OCI-LY3 (cell line): ENCODE results near the gene KIDINS220.

Source experiments
- H2AFZ ChIP-seq: fragments of 200-600, 300-600 bp; shearing (Covaris generic); 2 replicates; pipeline ENCODE4 v1.6.0; 2014; ENCODE audit warnings: antibody characterized with exemption, low read depth, low read length
- H3K27ac ChIP-seq: fragments of 200-600, 300-600 bp; sonication (generic); 2 replicates; pipeline ENCODE4 v1.5.1; 2014; ENCODE audit warnings: mild to moderate bottlenecking, low read length, moderate library complexity, mixed read lengths
- H3K27me3 ChIP-seq: fragments of 200-600, 300-600 bp; sonication (generic); 2 replicates; pipeline ENCODE4 v1.6.1; 2014; ENCODE audit warnings: low read depth, low read length, mixed read lengths
- H3K36me3 ChIP-seq: fragments of 200-600, 300-600 bp; sonication (generic); replicated peaks from 2 replicates; pipeline ENCODE3; 2014; ENCODE audit warnings: low read depth, low read length, mixed read lengths
- H3K4me1 ChIP-seq: fragments of 300-600, 200-600 bp; sonication (generic); 2 replicates; pipeline ENCODE4 v1.6.1; 2014; ENCODE audit warnings: low read length, mixed read lengths
- H3K4me2 ChIP-seq: fragments of 200-600, 300-600 bp; sonication (generic); 2 replicates; pipeline ENCODE4 v1.6.1; 2014; ENCODE audit warnings: low read length, mixed read lengths
- H3K4me3 ChIP-seq: fragments of 300-600, 200-600 bp; sonication (generic); 2 replicates; pipeline ENCODE4 v1.5.1; 2014; ENCODE audit warnings: antibody characterized with exemption, mild to moderate bottlenecking, low read length, moderate library complexity
- H3K79me2 ChIP-seq: fragments of 300-600, 200-600 bp; shearing (Covaris generic); 2 replicates; pipeline ENCODE4 v1.6.1; 2014; ENCODE audit warnings: mild to moderate bottlenecking, low read length, mixed read lengths
- H3K9ac ChIP-seq: fragments of 300-600, 200-600 bp; shearing (Covaris generic); 2 replicates; pipeline ENCODE4 v1.6.0; 2014; ENCODE audit warnings: mild to moderate bottlenecking, low read length, moderate library complexity
- H3K9me3 ChIP-seq: fragments of 200-600, 300-600 bp; shearing (Covaris generic); 2 replicates; pipeline ENCODE4 v1.6.1; 2014; ENCODE audit warnings: low read length, mixed read lengths; ENCODE audit not compliant: insufficient read depth
- H4K20me1 ChIP-seq: fragments of 200-600, 300-600 bp; sonication (generic); 2 replicates; pipeline ENCODE4 v1.6.1; 2016; ENCODE audit warnings: low read length, mixed read lengths; ENCODE audit not compliant: insufficient read depth
- EZH2phosphoT487 ChIP-seq: fragments of 200-600 bp; shearing (Covaris generic); IDR thresholded peaks from 2 replicates; pipeline ENCODE4 v1.6.1; 2018; ENCODE audit warnings: antibody characterized with exemption, mixed run types, low read depth
- TF ChIP-seq, protein P1 (sequence below): fragments of 200-600, 300-600 bp; sonication (generic); IDR thresholded peaks from 2 replicates; pipeline ENCODE4 v1.5.1; 2014; ENCODE audit warnings: antibody characterized with exemption, low read length, low read depth

The KIDINS220 gene

GRCh38 chr2:8840475-8841091 is 3.2 kb upstream of the KIDINS220 start:
- TF ChIP-seq, protein P1, sequence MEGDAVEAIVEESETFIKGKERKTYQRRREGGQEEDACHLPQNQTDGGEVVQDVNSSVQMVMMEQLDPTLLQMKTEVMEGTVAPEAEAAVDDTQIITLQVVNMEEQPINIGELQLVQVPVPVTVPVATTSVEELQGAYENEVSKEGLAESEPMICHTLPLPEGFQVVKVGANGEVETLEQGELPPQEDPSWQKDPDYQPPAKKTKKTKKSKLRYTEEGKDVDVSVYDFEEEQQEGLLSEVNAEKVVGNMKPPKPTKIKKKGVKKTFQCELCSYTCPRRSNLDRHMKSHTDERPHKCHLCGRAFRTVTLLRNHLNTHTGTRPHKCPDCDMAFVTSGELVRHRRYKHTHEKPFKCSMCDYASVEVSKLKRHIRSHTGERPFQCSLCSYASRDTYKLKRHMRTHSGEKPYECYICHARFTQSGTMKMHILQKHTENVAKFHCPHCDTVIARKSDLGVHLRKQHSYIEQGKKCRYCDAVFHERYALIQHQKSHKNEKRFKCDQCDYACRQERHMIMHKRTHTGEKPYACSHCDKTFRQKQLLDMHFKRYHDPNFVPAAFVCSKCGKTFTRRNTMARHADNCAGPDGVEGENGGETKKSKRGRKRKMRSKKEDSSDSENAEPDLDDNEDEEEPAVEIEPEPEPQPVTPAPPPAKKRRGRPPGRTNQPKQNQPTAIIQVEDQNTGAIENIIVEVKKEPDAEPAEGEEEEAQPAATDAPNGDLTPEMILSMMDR, result no peak
- no peak for TF ChIP-seq EZH2phosphoT487

GRCh38 chr2:8839189-8839965 is 2.0 kb upstream of the KIDINS220 start:
- Histone ChIP-seq H3K4me3 (no peak overlapping the region), H3K27ac (no peak overlapping the region), H3K27me3 (no peaks in the 10 kb centered on the region), H3K4me1 (peaks cover 10% of the 10 kb centered on the region), H3K36me3 (no peaks in the 10 kb centered on the region), H3K79me2 (peaks cover 24% of the 10 kb centered on the region), H3K9me3 (no peaks in the 10 kb centered on the region), H2AFZ (no peak overlapping the region), H3K4me2 (no peak overlapping the region), H3K9ac (no peak overlapping the region), H4K20me1 (no peaks in the 10 kb centered on the region)
- TF ChIP-seq EZH2phosphoT487, result no peak
- TF ChIP-seq, protein P1, result no peak

More at GRCh38 chr2:8840475-8841091, 3.2 kb upstream of the KIDINS220 start:
- Histone ChIP-seq H3K9ac (no peak overlapping the region), H3K9me3 (no peaks in the 10 kb centered on the region), H3K27ac (no peak overlapping the region), H4K20me1 (no peaks in the 10 kb centered on the region), H3K27me3 (0 out of 2 replicates have a peak, but pooled peaks cover 3% of the 10 kb centered on the region), H3K4me2 (no peak overlapping the region), H3K4me3 (no peak overlapping the region), H3K79me2 (peaks cover 14% of the 10 kb centered on the region), H2AFZ (no peak overlapping the region), H3K4me1 (peaks cover 10% of the 10 kb centered on the region), H3K36me3 (no peaks in the 10 kb centered on the region)

GRCh38 chr2:8837795-8838140 is 355 bp upstream of the KIDINS220 start:
- Histone ChIP-seq H3K27me3 (no peaks in the 10 kb centered on the region), H3K27ac (no peak overlapping the region), H3K4me1 (peaks cover 10% of the 10 kb centered on the region), H2AFZ (no peak overlapping the region; the same call in 1 of the 2 replicates), H3K9me3 (no peaks in the 10 kb centered on the region), H3K9ac (no peak overlapping the region), H3K4me2 (peak overlapping the region; percentile 58), H4K20me1 (no peaks in the 10 kb centered on the region), H3K36me3 (no peaks in the 10 kb centered on the region), H3K79me2 (peaks cover 31% of the 10 kb centered on the region), H3K4me3 (peak overlapping the region; percentile 77)
- no peak for TF ChIP-seq EZH2phosphoT487
- TF ChIP-seq, protein P1, result no peak

DNA sequence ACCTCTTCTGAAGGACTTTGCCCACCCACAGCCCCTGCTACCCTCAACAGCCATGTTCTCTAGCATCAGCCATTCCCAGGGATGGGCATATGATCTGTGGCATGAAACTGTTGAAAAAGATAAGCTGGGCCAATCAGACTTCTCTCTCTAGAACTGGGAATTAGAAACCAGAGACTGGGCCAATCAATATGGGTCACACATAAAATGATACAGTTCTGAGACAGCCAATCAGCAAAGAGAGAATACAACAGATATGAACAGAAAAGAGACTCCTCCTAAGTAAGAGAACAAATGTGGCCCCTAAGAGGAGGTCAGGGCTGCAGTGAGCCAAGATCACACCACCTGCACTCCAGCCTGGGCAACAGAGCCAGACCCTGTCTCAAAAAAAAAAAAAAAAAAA is 2.1 kb downstream of the KIDINS220 start:
- peaks cover 10% of the 10 kb centered on the region for H3K4me1 ChIP-seq
- no peak overlapping the region for H3K4me3 ChIP-seq
- no peaks in the 10 kb centered on the region for H3K9me3 ChIP-seq
- no peak overlapping the region for H3K4me2 ChIP-seq
- H2AFZ ChIP-seq, result no peak overlapping the region
- no peaks in the 10 kb centered on the region for H3K27me3 ChIP-seq
- H3K36me3 ChIP-seq, result no peaks in the 10 kb centered on the region
- H3K79me2 ChIP-seq, result peaks cover 39% of the 10 kb centered on the region
- no peak overlapping the region for H3K9ac ChIP-seq
- no peaks in the 10 kb centered on the region for H4K20me1 ChIP-seq
- H3K27ac ChIP-seq, result no peak overlapping the region
- TF ChIP-seq, protein P1, result no peak
- no peak for TF ChIP-seq EZH2phosphoT487
